GM23248 (cell line): Measurements from ENCODE around the gene RUFY4. TPM values are rescaled to one million over a fixed set of nuclear protein-coding genes. Genes with fewer than 3 reads are reported as not detected.

Source experiments
- DNase-seq: peaks from one replicate; pipeline ENCODE4 v3.0.0-alpha.2; 2015
- H2AFZ ChIP-seq: fragments of 200-600 bp; sonication (generic); 2 replicates; pipeline ENCODE4 v1.6.1; 2016; ENCODE audit warnings: antibody characterized with exemption
- H3F3A ChIP-seq: fragments of 200-600 bp; sonication (generic); 2 replicates; pipeline ENCODE4 v1.6.1; 2016; ENCODE audit warnings: mild to moderate bottlenecking, antibody characterized with exemption, mixed run types; ENCODE audit not compliant: insufficient read depth
- H3K27ac ChIP-seq: fragments of 200-600 bp; sonication (generic); 2 replicates; pipeline ENCODE4 v1.5.1; 2016; ENCODE audit warnings: mild to moderate bottlenecking
- H3K27me3 ChIP-seq: fragments of 200-600 bp; sonication (generic); replicated peaks from 2 replicates; pipeline ENCODE4 v1.6.1; 2016; ENCODE audit warnings: mild to moderate bottlenecking; ENCODE audit not compliant: insufficient read depth
- H3K36me3 ChIP-seq: fragments of 200-600 bp; sonication (generic); 2 replicates; pipeline ENCODE4 v1.6.1; 2016; ENCODE audit warnings: low read depth, mild to moderate bottlenecking
- H3K4me1 ChIP-seq: fragments of 200-600 bp; sonication (generic); 2 replicates; pipeline ENCODE4 v1.6.1; 2016; ENCODE audit warnings: mild to moderate bottlenecking; ENCODE audit not compliant: insufficient read depth
- H3K4me2 ChIP-seq: fragments of 200-600 bp; sonication (generic); one replicate; pipeline ENCODE4 v1.6.1; 2016; ENCODE audit warnings: mild to moderate bottlenecking; ENCODE audit not compliant: unreplicated experiment
- H3K4me3 ChIP-seq: fragments of 200-600 bp; sonication (generic); 2 replicates; pipeline ENCODE4 v1.5.1; 2016; ENCODE audit warnings: mild to moderate bottlenecking
- H3K79me2 ChIP-seq: fragments of 200-600 bp; sonication (generic); 2 replicates; pipeline ENCODE4 v1.6.1; 2016; ENCODE audit warnings: mild to moderate bottlenecking; ENCODE audit not compliant: insufficient read depth
- H3K9ac ChIP-seq: fragments of 200-600 bp; sonication (generic); 2 replicates; pipeline ENCODE4 v1.6.1; 2016; ENCODE audit warnings: mild to moderate bottlenecking
- H3K9me2 ChIP-seq: fragments of 200-600 bp; sonication (generic); 2 replicates; pipeline ENCODE4 v1.6.1; 2016; ENCODE audit warnings: mixed run types, mild to moderate bottlenecking, moderate library complexity; ENCODE audit not compliant: insufficient read depth
- H3K9me3 ChIP-seq: fragments of 200-600 bp; sonication (generic); one replicate; pipeline ENCODE4 v1.6.1; 2017; ENCODE audit warnings: low read depth
- H4K20me1 ChIP-seq: fragments of 200-600 bp; sonication (generic); 2 replicates; pipeline ENCODE4 v1.6.0; 2016; ENCODE audit not compliant: insufficient read depth
- EZH2 ChIP-seq: fragments of 200-600 bp; sonication (generic); IDR thresholded peaks from 2 replicates; pipeline ENCODE4 v1.6.1; 2018; ENCODE audit warnings: antibody characterized with exemption, mild to moderate bottlenecking; ENCODE audit not compliant: insufficient read depth, poor library complexity, severe bottlenecking
- EZH2phosphoT487 ChIP-seq: fragments of 200-600 bp; sonication (generic); IDR thresholded peaks from 2 replicates; pipeline ENCODE4 v1.6.1; 2018; ENCODE audit warnings: antibody characterized with exemption, moderate library complexity, mild to moderate bottlenecking, low read depth; ENCODE audit not compliant: insufficient read depth
- WGBS, 2 experiments: methylation state at CpG; one replicate each; pipeline ENCODE4 v1.1.6; 2015 to 2017; ENCODE audit warnings: low lambda C conversion rate in 2 of 2, low coverage in 1 of 2; ENCODE audit errors: missing lambda C conversion rate in 2 of 2; 5-methylcytosine and 5-hydroxymethylcytosine counted together
- in situ Hi-C: fragments of 300-500 bp; cut with MboI; formaldehyde crosslinking; loops from 2 replicates; pipeline ENCODE4 v1.15.0; 2020
- polyA plus RNA-seq: library from polyadenylated mRNA; unstranded; fragments of >200 nt; fragmentation: Nextera tagmentation; extraction: Ambion mirVana; gene quantifications from 2 replicates; pipeline ENCODE4 v1.2.1, GENCODE V29; 2016
- total RNA-seq: library from RNA; depleted of rRNA; stranded (reverse); fragments of >200 nt; shearing (Covaris generic); gene quantifications from 2 replicates; pipeline ENCODE4 v1.2.3, GENCODE V29; 2014

RUFY4 gene
- total and polyA plus RNA-seq, 2 experiments from 2014 or later = not detected

GRCh38 chr2:218030409-218031195 is 38.5 kb upstream of the RUFY4 start:
- 76 to 83% methylated on average over 7 of the region's 7 CpGs for WGBS, 2 experiments
- Histone ChIP-seq H3K4me3 (no peak overlapping the region), H3F3A (no peaks in the 10 kb centered on the region), H3K79me2 (no peaks in the 10 kb centered on the region), H3K27ac (no peak overlapping the region), H4K20me1 (no peaks in the 10 kb centered on the region), H2AFZ (no peak overlapping the region), H3K4me1 (no peaks in the 10 kb centered on the region), H3K4me2 (no peak overlapping the region), H3K9me3 (no peaks in the 10 kb centered on the region), H3K9ac (no peak overlapping the region), H3K36me3 (no peaks in the 10 kb centered on the region), H3K9me2 (no peaks in the 10 kb centered on the region), H3K27me3 (no peaks in the 10 kb centered on the region)
- TF ChIP-seq EZH2 (no peak), EZH2phosphoT487 (no peak)
- no peak for DNase-seq
- in situ Hi-C loops = no loop called here

- Histone ChIP-seq H3K27me3 (no peaks in the 10 kb centered on the region), H4K20me1 (no peaks in the 10 kb centered on the region), H3F3A (no peaks in the 10 kb centered on the region), H3K4me2 (no peak overlapping the region), H3K36me3 (no peaks in the 10 kb centered on the region), H3K79me2 (no peaks in the 10 kb centered on the region), H3K9me3 (no peaks in the 10 kb centered on the region), H3K9me2 (no peaks in the 10 kb centered on the region), H3K4me3 (no peak overlapping the region), H2AFZ (no peak overlapping the region), H3K27ac (no peak overlapping the region), H3K9ac (no peak overlapping the region), H3K4me1 (no peaks in the 10 kb centered on the region)
- no peak for DNase-seq
- in situ Hi-C loops = no loop called here
- 88% methylated on average over 1 of the region's 1 CpG for WGBS, 2 experiments
- TF ChIP-seq EZH2 (no peak), EZH2phosphoT487 (no peak)
Observed at GRCh38 chr2:218031261-218031660, 37.8 kb upstream of the RUFY4 start.

- Histone ChIP-seq H3K4me3 (no peak overlapping the region), H3K79me2 (no peaks in the 10 kb centered on the region), H3K27ac (no peak overlapping the region), H3K4me1 (no peaks in the 10 kb centered on the region), H3K9me3 (no peaks in the 10 kb centered on the region), H3F3A (no peaks in the 10 kb centered on the region), H4K20me1 (no peaks in the 10 kb centered on the region), H3K27me3 (no peaks in the 10 kb centered on the region), H3K9ac (no peak overlapping the region), H3K36me3 (no peaks in the 10 kb centered on the region), H2AFZ (no peak overlapping the region), H3K9me2 (no peaks in the 10 kb centered on the region), H3K4me2 (no peak overlapping the region)
- DNase-seq = no peak
- TF ChIP-seq EZH2 = no peak
- no peak for TF ChIP-seq EZH2phosphoT487
- in situ Hi-C loops = no loop called here
- WGBS, 2 experiments = 84 to 88% methylated on average over 7 of the region's 7 CpGs
Observed at GRCh38 chr2:218031771-218032257, 37.2 kb upstream of the RUFY4 start.

- in situ Hi-C loops = no loop called here
- H3K27ac ChIP-seq = no peak overlapping the region
- H3K79me2 ChIP-seq = no peaks in the 10 kb centered on the region
Observed at GRCh38 chr2:218032336-218033171, 36.5 kb upstream of the RUFY4 start.

More at GRCh38 chr2:218032336-218033171, 36.5 kb upstream of the RUFY4 start:
- no peak overlapping the region for H2AFZ ChIP-seq
- no peaks in the 10 kb centered on the region for H3K4me1 ChIP-seq
- no peak overlapping the region for H3K4me3 ChIP-seq
- peaks cover 7% of the 10 kb centered on the region; the same call in 1 of the 2 replicates for H3K27me3 ChIP-seq
- WGBS, 2 experiments = 70 to 75% methylated on average over 9 to 11 of the region's 12 CpGs
- H3K36me3 ChIP-seq = no peaks in the 10 kb centered on the region
- TF ChIP-seq EZH2phosphoT487 (no peak), EZH2 (no peak)
- H3K4me2 ChIP-seq = no peak overlapping the region
- H3F3A ChIP-seq = no peaks in the 10 kb centered on the region
- H3K9ac ChIP-seq = no peak overlapping the region
- H3K9me3 ChIP-seq = no peaks in the 10 kb centered on the region
- DNase-seq = no peak
- H4K20me1 ChIP-seq = no peaks in the 10 kb centered on the region
- H3K9me2 ChIP-seq = no peaks in the 10 kb centered on the region
